Femur (tissue), 1 donor: ENCODE measurements around the gene TGIF2.
"Not testable (repeated sequence)": the region's sequence is repeated elsewhere in the genome, so short reads cannot be mapped to it uniquely, and the experiment has no call there.

Experiments
- DNase-seq: peaks from one replicate; pipeline ENCODE4 v3.0.0-alpha.2; 2017

The TGIF2 gene

GRCh38 chr20:36620917-36621316 is 47.5 kb downstream of the TGIF2 start:
- DNase-seq, result no peak

GRCh38 chr20:36623444-36623843 is 50.0 kb downstream of the TGIF2 start:
- DNase-seq, result no peak

GRCh38 chr20:36624068-36624943 is 50.9 kb downstream of the TGIF2 start:
- DNase-seq, result no peak

- no peak for DNase-seq
These were observed 51.5 kb downstream of the TGIF2 start for GRCh38 chr20:36624944-36625324.

GRCh38 chr20:36628076-36628475 is 54.7 kb downstream of the TGIF2 start:
- DNase-seq, result no peak

- DNase-seq, result peak; percentile 47
These were observed 56.6 kb downstream of the TGIF2 start for GRCh38 chr20:36629719-36630681.

GRCh38 chr20:36631646-36632045 is 58.2 kb downstream of the TGIF2 start:
- no peak for DNase-seq

GRCh38 chr20:36632147-36632486 is 58.7 kb downstream of the TGIF2 start:
- DNase-seq, result no peak

GRCh38 chr20:36632487-36633284 is 59.3 kb downstream of the TGIF2 start:
- DNase-seq, result no peak

- DNase-seq, result no peak
These were observed 59.9 kb downstream of the TGIF2 start for GRCh38 chr20:36633285-36633772.

GRCh38 chr20:36634342-36634741 is 60.9 kb downstream of the TGIF2 start:
- DNase-seq, result no peak

- not testable (repeated sequence) for DNase-seq
These were observed 65.5 kb downstream of the TGIF2 start for GRCh38 chr20:36638876-36639400.

GRCh38 chr20:36641506-36641843 is 68.1 kb downstream of the TGIF2 start:
- DNase-seq, result no peak

GRCh38 chr20:36642136-36642535 is 68.7 kb downstream of the TGIF2 start:
- no peak for DNase-seq
